HT1080 (cell line): ENCODE measurements around the gene NQO2. TPM values are rescaled to one million over a fixed set of nuclear protein-coding genes. Genes with fewer than 3 reads are reported as not detected.

Source experiments
- DNase-seq: peaks from one replicate; pipeline ENCODE4 v3.0.0-alpha.2; 2015; ENCODE audit warnings: low read depth
- small RNA-seq: library from RNA; depleted of rRNA; stranded (forward); fragments of <200 nt; gene quantifications from one replicate; pipeline ENCODE3, GENCODE V24; 2014
- total RNA-seq: library from RNA; depleted of rRNA; stranded (reverse); fragments of >200 nt; shearing (Covaris generic); gene quantifications from 2 replicates; pipeline ENCODE4 v1.2.3, GENCODE V29; 2014; rRNA removed

The NQO2 gene
- total RNA-seq, 1 experiment from 2014 or later = 12.5 TPM

- DNase-seq = peak; percentile 88
Observed at GRCh38 chr6:3068329-3069214, 68.9 kb downstream of the NQO2 start, which contains the start of gene RIPK1. Gene RIPK1, plus strand, starts transcription at chr6:3068494. Its CDS starts 8,330 bp downstream, at chr6:3076824.

Small RNA genes lying within 50 kb of the gene (small RNA-seq; reads per million reads assigned to genes)
- not detected for gene AL133351.4

Other genes with a start within 250 kb of the NQO2 start
- 0.02 TPM in 1 of 2 replicates, not detected in the other for gene MYLK4, start 249.0 kb upstream of the NQO2 start, total RNA-seq
- 82.7 and 88.5 TPM in 2 replicates for gene WRNIP1, start 234.5 kb upstream of the NQO2 start, total RNA-seq
- gene SERPINB1, start 158.0 kb upstream of the NQO2 start, total RNA-seq = 1.4 and 1.8 TPM in 2 replicates
- gene SERPINB9, start 96.6 kb upstream of the NQO2 start, total RNA-seq = not detected in 2 replicates
- gene SERPINB6, start 28.3 kb upstream of the NQO2 start, total RNA-seq = 45.9 and 52.6 TPM in 2 replicates
- gene RIPK1, start 68.6 kb downstream of the NQO2 start, total RNA-seq = 11.5 and 17.2 TPM in 2 replicates
- 4.6 and 8.0 TPM in 2 replicates for gene BPHL, start 118.8 kb downstream of the NQO2 start, total RNA-seq
- gene TUBB2A, start 157.7 kb downstream of the NQO2 start, total RNA-seq = 106 and 118 TPM in 2 replicates
- gene TUBB2B, start 227.8 kb downstream of the NQO2 start, total RNA-seq = 0.10 TPM in 1 of 2 replicates, not detected in the other